HS-5 (cell line): ENCODE data around the gene SH3RF3.

ENCODE experiments used
- DNase-seq: peaks from one replicate; pipeline ENCODE4 v3.0.0-alpha.2; 2012; ENCODE audit warnings: low read depth

Gene SH3RF3

DNA sequence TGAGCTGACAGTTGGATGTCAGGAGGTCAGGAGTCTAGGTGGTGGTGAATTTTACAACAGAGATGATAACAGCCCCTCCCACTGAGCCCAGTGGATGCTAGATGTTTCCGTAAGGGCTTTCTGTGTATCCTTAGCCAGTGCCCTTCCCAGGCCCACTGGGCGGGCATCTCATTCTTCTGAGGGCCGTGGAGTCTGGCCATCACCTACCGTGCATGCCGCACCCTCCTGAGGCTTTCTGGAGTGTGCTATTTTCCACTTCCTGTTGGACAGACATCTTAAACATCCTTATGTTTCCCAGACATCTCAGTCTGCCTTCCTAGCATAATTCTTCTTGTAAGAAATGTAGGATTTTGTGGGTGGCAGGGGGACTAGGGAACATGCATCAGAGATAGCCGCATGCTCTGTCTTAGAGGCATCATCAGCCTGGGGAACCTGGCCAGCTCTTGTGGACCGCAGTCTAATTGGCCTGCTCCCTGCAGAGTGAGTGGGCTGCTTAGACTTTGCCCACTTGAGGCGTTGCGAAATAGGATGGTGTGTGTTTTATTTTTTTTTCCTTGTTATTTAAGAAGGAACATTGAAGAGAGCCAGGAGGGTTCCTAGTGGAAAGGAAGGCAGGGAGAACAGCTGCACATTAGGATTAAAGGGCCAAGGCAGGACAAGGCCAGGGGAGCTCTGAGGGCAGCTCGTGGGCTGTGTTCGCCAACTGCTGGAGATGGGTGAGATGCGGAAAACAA is 135.8 kb downstream of the SH3RF3 start:
- DNase-seq = no peak

DNA sequence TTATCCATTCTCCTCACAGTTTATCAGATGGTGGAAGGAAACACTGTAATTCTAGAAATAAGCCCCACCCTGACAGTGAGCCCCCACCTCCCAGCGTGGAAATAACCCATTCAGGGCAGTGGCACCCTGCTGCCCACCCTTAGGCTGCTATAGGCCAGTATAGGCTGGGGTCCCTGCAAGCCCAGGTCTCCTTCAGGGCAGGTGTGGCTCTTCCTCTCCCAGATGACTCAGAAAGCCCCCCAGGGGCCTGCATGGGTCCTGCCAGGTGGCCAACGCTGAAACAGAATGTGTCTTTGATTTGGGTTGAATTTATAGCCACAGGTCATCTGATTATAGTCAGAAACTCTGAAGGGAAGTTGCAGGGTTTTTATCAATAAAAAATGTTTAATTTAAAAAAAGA is 136.4 kb downstream of the SH3RF3 start:
- no peak for DNase-seq

- DNase-seq = no peak
Observed at GRCh38 chr2:109265953-109266352, 136.9 kb downstream of the SH3RF3 start.

GRCh38 chr2:109266496-109266895 is 137.5 kb downstream of the SH3RF3 start:
- no peak for DNase-seq

DNA sequence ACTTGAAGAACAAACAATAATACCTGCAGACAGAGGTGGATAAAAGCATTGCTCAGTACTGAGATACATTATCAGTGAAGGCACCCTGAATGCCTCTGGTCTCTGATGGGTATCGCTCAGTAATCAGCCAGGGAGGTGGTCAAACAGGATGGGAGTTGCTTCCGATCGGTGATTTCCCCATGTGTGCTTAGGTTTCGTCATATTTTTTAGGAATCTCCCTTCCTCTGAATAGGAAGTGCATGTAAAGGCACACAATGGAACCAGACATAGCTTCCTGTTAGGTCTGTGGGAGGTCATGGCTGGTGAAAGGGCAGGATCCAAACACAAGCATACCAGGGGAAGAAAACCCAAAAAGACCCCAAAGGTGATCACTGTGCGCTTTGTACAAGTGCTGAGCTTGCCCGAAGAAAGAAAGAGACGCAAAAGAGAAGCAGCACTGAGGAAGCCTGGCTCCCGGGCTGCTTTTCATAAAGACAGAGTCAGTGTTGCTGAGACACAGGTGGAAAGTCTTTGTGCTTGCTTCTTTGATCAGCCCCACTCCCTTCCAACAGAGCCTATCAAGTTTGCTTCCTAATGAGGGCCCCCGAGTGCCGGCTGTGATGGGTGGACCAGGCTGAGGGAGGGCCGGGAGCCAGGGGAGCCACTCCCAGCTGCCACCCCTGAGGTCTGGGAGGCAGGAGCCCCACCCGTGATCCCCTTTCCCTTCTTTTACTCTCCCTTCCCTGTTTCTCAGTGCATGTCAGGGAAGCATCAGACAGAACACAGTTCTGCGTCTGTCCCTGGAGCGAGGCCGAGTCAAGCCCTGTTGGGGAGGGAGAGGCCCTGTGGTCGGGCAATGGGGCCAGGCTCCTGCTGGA is 138.2 kb downstream of the SH3RF3 start:
- no peak for DNase-seq

GRCh38 chr2:109268916-109269315 is 139.9 kb downstream of the SH3RF3 start:
- DNase-seq = no peak

DNA sequence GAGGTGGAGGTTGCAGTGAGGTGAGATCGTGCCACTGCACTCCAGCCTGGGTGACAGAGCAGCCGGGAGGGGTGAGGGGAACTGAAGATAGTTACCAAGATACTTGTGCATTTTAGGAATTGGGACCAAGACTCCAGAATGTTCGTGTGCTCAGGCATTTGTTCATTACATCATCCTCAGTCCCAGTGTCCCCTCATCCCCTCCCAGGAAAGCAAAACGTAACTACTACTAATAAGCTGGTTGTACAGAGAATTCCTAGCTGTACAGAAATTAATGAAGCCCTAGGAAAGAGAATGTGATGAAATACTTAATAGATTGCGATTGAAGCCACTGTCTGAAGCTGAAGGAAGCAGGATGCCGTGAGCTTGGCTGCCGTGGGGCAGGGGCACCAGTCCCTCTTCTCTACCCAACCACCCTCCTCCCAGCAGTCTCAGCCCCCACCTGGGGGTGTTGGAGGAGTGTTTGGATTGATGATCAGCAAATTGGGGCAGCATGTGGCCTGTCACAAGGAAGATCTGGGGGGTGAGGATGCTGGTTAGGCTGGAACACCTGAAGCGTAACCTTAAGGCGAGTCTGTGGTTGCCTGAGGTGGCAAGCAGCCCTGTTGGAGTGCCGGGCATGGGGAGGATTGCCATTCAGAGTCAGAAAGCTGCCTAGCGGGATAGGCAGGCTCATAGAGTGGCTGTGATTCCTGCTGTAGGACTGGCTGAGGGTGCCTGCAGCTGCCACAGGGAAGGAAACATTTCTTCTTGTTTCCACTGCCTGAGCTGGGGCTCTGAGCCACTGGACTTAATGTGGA is 140.9 kb downstream of the SH3RF3 start:
- no peak for DNase-seq

GRCh38 chr2:109270505-109271312 is 141.7 kb downstream of the SH3RF3 start:
- DNase-seq = no peak

DNA sequence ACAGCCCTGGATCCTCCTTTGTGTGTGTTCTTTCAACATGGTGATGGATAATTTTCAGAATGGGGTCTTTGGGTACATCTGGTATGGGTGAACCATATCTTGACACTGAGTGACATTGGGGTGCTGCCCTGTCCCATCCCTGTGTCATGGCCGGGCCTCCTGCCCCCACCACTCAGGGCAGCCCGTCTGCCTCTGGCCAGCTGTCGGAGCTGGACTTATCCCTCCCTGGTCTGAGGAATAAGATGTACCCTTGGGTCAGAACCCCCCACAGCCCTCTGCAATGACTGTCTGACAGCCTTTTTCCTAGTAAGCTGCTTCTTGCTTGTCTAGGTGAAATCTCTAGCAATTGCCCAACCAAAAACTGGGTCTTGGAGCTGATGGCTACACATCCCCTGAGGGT is 142.9 kb downstream of the SH3RF3 start:
- DNase-seq = no peak

GRCh38 chr2:109272461-109272860 is 143.5 kb downstream of the SH3RF3 start:
- DNase-seq = no peak

- no peak for DNase-seq
Observed at GRCh38 chr2:109275120-109276012, 146.4 kb downstream of the SH3RF3 start.

- DNase-seq = no peak
Observed at GRCh38 chr2:109277406-109277805, 148.4 kb downstream of the SH3RF3 start.

DNA sequence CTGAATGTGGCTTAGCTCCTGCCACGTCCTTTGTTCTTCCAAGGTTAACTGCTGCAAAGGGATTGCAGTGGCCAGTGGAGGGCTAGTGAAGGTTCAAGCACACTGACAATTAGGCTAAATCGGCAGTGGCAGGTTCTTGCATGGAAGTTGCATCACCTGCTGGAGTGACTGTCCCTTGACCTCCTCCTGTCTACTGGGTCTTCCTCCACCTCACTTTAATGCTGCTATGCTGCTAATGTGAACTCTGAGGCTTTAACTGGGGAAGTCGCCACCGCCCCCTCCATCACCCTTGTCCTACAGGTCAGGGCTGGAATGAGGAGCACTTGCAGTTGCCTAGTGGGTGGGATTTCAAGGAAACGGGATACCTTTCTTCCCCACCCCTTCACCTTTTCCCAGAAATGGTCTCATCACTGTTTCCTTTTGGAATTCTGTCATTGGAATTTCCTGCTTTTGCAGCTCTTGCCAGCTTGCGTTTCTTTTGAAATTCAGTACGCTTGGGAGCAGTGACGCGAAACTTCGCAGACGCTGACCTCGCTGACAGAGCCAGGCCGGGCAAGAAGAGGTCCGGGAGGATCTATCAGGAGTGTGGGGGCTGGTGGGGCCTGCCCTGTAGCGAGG is 150.3 kb downstream of the SH3RF3 start:
- DNase-seq = no peak

DNA sequence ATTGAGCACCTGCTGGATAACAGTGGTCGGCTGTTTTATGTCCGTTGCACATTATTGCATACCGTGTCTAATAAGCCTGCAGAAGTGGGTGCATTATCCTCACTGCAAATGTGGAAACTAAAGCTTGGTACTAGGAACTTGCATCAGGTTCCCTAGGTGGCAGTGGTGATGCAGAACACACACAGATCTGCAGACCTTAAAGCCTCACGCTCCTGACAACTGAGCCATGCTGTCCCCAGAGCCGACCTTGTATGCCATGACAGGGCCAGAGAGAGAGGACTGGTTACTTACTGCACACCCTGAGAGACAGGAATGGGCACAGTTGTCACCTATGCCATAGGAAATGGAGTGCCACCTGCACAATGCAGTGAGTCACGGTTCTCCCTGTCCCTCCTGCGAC is 151.8 kb downstream of the SH3RF3 start:
- DNase-seq = no peak

GRCh38 chr2:109282360-109282759 is 153.4 kb downstream of the SH3RF3 start:
- DNase-seq = no peak

DNA sequence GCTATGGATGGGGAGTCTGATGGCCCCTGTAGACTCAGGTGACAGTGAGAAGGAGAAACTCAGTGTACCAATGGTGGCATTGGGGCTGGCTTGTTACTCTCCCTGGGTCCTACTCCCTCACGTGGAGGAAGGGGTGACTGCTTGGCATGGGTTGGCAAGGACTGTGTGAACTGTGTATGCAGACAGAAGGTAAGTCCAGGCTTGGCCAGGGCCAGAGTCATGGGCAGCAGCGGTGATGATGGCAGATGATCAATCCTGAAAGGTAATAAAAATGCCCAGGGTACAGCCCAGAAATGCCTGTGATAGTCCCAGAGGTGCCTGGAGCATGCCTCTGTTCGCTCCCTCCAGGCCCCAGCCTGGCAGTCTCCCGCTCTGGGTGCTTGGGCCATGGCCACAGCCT is 153.9 kb downstream of the SH3RF3 start:
- no peak for DNase-seq

- no peak for DNase-seq
Observed at GRCh38 chr2:109284826-109285225, 155.8 kb downstream of the SH3RF3 start.

- DNase-seq = no peak
Observed at GRCh38 chr2:109285244-109285651, 156.2 kb downstream of the SH3RF3 start.

- DNase-seq = no peak
Observed at GRCh38 chr2:109287413-109287812, 158.4 kb downstream of the SH3RF3 start.

- no peak for DNase-seq
Observed at GRCh38 chr2:109287838-109288237, 158.8 kb downstream of the SH3RF3 start.
